Dedifferentiated amniotic fluid mesenchymal stem cell (primary cell): ENCODE results near the gene NELL1.

Experiments
- DNase-seq: peaks from one replicate; pipeline ENCODE4 v3.0.0-alpha.2; 2016; ENCODE audit errors: extremely low spot score

NELL1 gene

GRCh38 chr11:21561581-21561980 is 892.2 kb downstream of the NELL1 start:
- DNase-seq: no peak

- no peak for DNase-seq
Measured at GRCh38 chr11:21564095-21564494, 894.7 kb downstream of the NELL1 start.

GRCh38 chr11:21564833-21565682 is 895.7 kb downstream of the NELL1 start:
- DNase-seq: peak; percentile 12

- no peak for DNase-seq
Measured at GRCh38 chr11:21566521-21567117, 897.2 kb downstream of the NELL1 start.

GRCh38 chr11:21567645-21568290 is 898.4 kb downstream of the NELL1 start:
- DNase-seq: no peak

GRCh38 chr11:21572210-21572609 is 902.8 kb downstream of the NELL1 start:
- DNase-seq: no peak

GRCh38 chr11:21582791-21583190 is 913.4 kb downstream of the NELL1 start:
- no peak for DNase-seq

GRCh38 chr11:21588754-21589153 is 919.4 kb downstream of the NELL1 start:
- no peak for DNase-seq

GRCh38 chr11:21602699-21603098 is 933.3 kb downstream of the NELL1 start:
- no peak for DNase-seq

- DNase-seq: no peak
Measured at GRCh38 chr11:21603886-21604285, 934.5 kb downstream of the NELL1 start.

- no peak for DNase-seq
Measured at GRCh38 chr11:21604564-21604963, 935.2 kb downstream of the NELL1 start.

- no peak for DNase-seq
Measured at GRCh38 chr11:21612326-21612725, 942.9 kb downstream of the NELL1 start.

- no peak for DNase-seq
Measured at GRCh38 chr11:21614961-21615360, 945.6 kb downstream of the NELL1 start.

GRCh38 chr11:21615955-21616371 is 946.6 kb downstream of the NELL1 start:
- no peak for DNase-seq

GRCh38 chr11:21622566-21622965 is 953.2 kb downstream of the NELL1 start:
- no peak for DNase-seq

GRCh38 chr11:21622995-21623394 is 953.6 kb downstream of the NELL1 start:
- DNase-seq: no peak
